ENCODE data around the gene LRRTM1.

DNA sequence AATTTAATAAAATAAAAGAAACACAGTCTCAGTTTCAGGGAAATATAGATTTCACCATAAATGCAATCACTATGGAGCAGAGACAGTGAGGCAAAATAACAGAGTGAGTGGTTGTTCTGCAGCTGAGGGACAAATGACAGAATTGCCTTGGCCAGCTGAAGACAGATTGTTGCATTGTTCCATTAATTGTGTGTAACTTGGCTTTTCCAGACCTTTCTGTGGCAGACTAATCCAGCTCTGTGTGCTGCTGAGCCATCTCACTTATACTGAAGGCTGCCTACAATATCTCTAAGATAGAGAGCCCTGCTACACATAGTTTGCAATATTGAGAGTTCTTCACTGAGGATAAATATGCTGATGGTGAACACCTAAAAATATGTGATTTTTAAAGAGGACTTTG is 11.5 kb downstream of the LRRTM1 start:
- no peak for TF ChIP-seq RAD21 (IDR thresholded peaks at IDR 0.05; ENCODE audit: low read depth)
- TF ChIP-seq YY1 (IDR thresholded peaks at IDR 0.05; ENCODE audit: low read depth): no peak
- TF ChIP-seq EP300 (IDR thresholded peaks at IDR 0.05; ENCODE audit: borderline replicate concordance): no peak
- TF ChIP-seq CREB1 (IDR thresholded peaks at IDR 0.05; ENCODE audit: low read depth): no peak
- no peak for TF ChIP-seq ZBTB7A (IDR thresholded peaks at IDR 0.05; ENCODE audit: low read depth)
- TF ChIP-seq, protein P1, sequence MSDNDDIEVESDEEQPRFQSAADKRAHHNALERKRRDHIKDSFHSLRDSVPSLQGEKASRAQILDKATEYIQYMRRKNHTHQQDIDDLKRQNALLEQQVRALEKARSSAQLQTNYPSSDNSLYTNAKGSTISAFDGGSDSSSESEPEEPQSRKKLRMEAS (IDR thresholded peaks at IDR 0.05): no peak
- no peak for TF ChIP-seq FOXM1 (IDR thresholded peaks at IDR 0.05; ENCODE audit: borderline replicate concordance, low read depth)
- TF ChIP-seq NFIC (IDR thresholded peaks at IDR 0.05): no peak
- TF ChIP-seq EGR1 (IDR thresholded peaks at IDR 0.05): no peak
- TF ChIP-seq TEAD4 (IDR thresholded peaks at IDR 0.05): no peak
- no peak for TF ChIP-seq TAF1 (IDR thresholded peaks at IDR 0.05; ENCODE audit: low read depth)
- TF ChIP-seq TCF12 (IDR thresholded peaks at IDR 0.05; ENCODE audit: low read depth): no peak
